SKM-1 treated with dmso at 0.1 percent for 144 hours (cell line): ENCODE results near the gene SLC10A6.
A peak's percentile ranks its signal among the peaks of the same experiment; 100 is the strongest.
"Not testable (repeated sequence)": the region's sequence is repeated elsewhere in the genome, so short reads cannot be mapped to it uniquely, and the experiment has no call there.

Source experiments
- DNase-seq: peaks from one replicate; lab custom pipeline; 2025; ENCODE audit not compliant: unreplicated experiment; lab: John Stamatoyannopoulos, UW

SLC10A6 gene, protein sequence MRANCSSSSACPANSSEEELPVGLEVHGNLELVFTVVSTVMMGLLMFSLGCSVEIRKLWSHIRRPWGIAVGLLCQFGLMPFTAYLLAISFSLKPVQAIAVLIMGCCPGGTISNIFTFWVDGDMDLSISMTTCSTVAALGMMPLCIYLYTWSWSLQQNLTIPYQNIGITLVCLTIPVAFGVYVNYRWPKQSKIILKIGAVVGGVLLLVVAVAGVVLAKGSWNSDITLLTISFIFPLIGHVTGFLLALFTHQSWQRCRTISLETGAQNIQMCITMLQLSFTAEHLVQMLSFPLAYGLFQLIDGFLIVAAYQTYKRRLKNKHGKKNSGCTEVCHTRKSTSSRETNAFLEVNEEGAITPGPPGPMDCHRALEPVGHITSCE

GRCh38 chr4:86848732-86849619 lies at the start of gene SLC10A6:
Gene SLC10A6, minus strand, starts transcription at chr4:86849384. Its CDS starts 269 bp downstream, at chr4:86849115.
- DNase-seq: no peak

DNA sequence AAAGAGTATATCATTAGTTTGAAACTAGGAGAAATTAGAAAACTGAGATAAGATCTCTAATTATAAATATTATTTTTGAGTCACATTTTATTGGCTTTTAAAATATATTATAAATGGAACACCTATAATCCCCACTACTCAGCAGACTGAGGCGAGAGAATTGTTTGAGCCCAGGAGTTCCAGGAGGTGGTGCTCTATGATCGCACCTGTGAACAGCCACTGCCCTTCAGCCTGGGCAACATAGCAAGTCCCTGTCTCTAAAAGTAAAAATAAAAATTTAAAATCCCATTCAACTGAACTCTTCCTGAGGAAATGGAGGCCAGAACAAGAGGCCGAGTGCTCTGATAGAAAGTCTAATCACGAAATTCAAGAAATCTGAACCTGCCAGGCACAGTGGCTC lies 49.4 kb upstream of the SLC10A6 start:
- DNase-seq: no peak

- no peak for DNase-seq
Observed at GRCh38 chr4:86896596-86896995, 47.4 kb upstream of the SLC10A6 start.

DNA sequence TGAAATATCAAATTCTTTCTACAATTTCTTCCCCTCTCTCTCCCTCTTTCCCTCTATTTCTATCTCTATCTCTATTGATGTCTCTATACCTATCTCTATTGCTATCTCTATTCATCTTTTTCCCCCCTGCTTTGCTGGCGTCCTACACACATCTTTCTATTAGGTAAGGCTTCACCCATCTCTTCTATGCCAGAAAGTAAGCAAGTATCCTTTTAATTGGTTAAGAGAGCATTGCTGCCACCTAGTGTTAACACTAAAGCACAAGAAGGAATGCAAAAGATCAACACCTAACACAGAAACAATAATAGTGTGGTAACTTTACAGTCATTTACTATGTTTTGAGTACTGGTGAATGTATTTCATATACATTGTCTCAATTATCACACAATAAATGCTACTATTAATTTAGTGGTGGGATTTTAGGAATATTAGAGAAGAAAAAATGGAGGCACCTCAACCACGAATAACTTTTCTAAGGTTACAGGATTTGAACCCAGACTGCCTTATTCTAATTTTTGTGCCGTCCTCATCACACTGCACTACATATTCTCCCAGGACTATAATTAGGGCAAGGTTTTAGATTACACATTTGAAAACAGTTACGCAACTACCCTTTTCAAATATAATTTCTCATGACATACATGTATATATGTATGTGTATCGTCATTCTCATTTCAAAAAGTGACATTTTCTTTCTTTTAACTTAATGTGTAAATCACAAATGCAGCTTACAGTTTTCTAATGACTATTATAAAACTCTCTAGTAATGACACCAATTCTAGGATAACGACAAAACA lies 46.7 kb upstream of the SLC10A6 start:
- DNase-seq: peak; percentile 81

DNA sequence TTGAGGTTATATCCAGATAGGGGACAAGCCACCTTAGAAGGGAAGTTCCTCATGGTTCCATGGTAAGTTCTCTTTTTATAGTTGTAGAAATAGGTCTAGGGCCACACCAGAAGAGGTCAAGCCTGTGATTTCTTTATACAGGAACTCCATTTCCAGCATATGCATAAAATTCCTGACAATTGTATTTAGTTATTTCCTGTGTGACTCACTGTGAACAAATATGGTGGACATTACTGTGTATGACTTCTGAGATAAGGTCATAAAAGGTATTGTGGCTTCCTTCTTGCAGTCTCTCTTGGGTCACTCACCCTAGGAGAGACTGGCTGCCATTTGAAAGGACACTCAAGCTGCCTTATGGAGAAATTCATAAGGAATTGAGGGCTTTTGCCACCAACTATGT lies 45.3 kb upstream of the SLC10A6 start:
- DNase-seq: peak; percentile 39

GRCh38 chr4:86893136-86893535 lies 44.0 kb upstream of the SLC10A6 start:
- no peak for DNase-seq

DNA sequence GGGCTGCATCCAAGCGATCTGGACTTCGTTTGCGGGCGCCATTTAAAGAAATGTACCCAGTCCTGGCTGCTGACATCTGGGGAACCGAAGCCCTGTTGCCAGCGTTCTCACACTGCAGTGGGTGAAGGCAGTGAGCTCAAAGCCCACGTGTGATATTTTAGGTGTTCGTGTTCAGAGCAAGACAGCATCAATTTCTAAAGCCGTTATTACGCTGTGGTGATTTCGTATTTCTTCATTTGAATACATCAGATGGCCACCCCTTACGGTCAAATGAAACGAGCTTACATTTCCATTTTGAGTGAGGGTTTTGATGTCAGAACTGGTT lies 43.4 kb upstream of the SLC10A6 start:
- no peak for DNase-seq

DNA sequence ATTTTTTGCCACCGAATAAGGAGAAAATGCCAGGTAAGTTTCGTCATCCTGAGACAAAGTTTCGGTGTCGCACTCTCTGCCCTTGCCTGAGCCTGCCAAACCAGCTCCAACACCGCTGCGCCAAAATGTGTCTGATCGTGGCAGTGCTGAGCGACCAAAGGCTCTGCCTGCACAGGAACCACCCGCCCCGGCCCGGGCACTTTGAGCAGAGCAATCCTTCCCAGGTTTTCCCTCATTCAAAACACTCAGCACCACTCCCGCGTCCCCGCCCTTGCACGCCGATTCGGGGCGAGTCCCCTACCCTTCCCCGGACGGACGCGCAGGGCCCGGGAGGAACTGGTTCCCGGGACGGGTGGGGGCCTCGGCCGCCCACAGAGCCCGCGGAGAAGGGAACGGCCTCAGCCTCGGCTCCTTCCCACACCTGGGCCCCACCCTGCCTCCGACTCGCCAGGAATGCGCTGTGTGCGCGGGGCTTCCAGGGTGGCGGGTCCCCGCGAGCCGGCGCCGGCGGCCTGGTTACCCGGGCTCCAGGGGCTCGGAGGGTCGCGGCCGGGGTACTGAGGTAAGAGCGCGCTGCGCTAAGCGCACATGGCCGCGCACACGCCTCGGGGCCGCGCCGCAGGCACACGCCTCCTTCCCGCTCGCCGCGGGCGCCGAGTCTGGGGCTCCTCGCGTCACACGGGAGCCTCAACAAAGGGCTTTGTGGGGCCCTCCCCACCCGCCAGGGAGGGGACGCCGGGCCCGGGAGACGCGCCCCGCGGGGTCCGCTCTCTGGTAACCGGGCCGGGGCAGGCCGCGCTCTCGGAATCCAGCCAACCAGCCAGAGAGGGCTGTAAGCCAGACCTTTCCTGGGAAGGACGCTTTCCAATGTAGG lies 42.8 kb upstream of the SLC10A6 start, which contains the start of gene C4orf36:
C4orf36 (minus strand) TSS at position 661 of the 874 bp plus-strand sequence. CDS start 902 bp downstream, outside the sequence.
- peak; percentile 42 for DNase-seq

DNA sequence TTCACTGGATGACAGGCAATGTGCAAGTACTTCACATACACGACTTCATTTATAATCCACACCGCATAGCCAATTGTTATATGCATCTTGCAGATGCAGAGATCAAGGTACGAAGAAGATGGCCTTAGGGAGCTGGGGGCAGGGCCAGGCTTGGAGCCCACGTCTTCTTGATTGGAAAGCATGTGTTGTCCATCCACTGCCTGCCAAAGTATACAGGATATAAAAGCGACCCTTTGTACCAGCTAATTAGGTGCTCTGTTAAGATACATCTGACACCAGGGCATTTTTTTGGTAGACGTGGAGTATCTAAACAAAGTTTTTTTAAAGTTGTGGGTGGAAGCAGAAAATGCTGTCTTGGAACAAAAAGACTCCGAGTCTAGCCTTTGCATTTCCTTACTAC lies 41.6 kb upstream of the SLC10A6 start:
- DNase-seq: no peak

DNA sequence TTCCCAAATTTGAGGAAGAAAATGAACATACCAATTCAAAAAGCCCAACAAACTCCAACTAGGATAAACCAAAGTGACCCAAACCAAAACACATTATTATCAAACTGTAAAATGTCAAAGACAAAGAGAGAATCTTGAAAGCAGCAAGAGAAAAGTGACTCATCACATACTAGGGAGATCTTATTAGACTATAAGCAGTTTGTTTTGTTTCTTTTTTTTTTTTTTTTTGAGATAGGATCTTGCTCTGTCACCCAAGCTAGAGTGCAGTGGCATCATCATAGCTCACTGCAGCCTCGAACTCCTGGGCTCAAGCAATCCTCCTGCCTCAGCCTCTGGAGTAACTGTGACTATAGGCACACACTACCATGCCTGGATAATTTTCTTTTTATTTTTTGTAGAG lies 30.5 kb upstream of the SLC10A6 start:
- no peak for DNase-seq

DNA sequence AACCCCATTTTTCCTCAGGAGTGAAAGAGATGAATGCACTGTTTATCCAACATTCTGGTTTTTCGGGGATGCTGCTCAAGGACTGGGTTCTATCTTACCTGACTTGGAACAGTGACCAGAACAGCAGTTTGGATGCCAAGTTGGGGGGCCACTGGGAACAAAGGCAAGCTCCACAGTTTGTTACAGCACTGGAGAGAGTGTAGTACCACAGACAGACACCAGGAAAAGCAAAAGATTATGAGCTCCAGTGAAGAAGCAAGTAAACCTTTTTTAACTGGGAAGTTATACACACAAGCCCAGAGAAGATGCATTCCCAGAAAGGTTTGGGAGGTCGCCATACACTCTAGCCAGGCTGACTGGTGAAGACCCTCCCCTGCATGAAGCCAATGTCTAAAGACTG lies 29.5 kb upstream of the SLC10A6 start:
- DNase-seq: no peak

DNA sequence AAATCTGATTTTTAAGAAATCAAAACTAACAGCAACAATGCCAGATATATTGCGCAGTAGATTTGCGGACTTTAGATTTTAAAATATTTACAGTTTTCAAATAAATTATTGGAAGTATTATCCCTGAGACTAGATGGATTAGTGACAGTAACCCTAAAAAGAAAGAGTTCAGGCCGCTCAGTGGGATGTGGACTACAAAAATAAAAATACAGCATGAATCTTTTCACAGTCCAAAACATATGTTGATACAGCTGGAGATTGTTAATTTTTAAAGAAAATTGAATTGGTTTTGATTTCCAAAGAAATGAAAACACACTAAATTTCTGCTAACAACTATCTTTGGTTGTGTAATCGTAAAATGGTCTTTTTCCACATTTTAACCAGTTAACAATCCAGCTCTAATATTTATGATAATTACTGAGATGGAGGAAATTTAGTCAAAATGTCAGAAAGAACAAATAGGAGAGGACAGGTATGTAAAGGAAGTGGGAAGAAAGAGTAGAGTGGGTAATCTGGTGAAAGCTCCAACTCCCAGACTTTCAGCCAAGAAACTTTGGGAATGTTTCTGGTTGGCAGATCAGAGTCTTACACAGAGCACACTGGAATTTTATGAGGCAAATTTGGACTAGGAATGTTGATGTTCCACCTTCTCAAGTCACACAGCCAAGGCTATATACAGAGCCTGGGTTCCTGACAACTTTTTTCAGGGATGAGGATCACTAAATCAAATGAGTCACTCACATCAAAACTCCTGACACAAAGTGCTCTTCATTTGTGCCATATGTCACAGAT lies 27.9 kb upstream of the SLC10A6 start:
- no peak for DNase-seq

- DNase-seq: not testable (repeated sequence)
Observed at GRCh38 chr4:86875436-86875835, 26.3 kb upstream of the SLC10A6 start.

DNA sequence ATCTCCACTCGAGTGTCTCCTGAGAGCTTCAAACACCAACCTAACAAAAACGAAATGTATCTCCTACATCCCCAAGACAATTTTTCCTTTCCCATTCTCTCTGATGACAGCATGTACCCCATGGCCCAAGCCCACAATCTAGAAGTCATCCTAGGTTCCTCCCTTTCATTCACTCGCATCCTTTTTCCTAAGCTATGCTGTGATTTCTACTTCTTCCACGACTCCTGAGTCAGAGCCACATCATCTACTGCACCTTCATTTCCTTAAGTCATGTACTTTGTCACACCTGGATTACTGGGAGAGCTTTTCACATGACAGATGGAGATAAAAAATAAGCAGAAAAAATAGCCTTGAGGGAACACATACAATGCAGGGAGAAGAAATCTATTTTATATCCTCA lies 23.0 kb upstream of the SLC10A6 start:
- DNase-seq: no peak

DNA sequence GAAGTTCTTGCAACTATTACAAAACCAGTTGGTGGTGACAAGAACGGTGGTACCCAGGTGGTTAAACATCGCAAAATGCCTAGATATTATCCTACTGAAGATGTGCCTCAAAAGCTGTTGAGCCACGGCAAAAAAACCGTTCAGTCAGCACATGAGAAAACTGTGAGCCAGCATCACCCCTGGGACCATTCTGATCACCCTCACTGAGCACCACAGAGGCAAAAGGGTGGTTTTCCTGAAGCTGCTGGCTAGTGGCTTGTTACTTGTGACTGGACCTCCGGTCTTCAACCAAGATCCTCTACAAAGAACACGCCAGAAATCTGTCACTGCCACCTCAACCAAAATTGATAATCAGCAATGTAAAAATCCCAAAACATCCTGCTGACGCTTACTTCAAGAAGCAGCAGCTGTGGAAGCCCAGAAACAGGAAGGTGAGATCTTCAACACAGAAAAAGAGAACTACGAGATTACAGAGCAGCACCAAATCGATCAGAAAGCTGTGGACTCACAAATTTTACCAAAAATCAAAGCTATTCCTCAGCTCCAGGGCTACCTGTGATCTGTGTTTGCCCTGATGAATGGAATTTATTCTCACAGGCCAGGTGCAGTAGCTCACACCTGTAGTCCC lies 21.4 kb upstream of the SLC10A6 start:
- no peak for DNase-seq

DNA sequence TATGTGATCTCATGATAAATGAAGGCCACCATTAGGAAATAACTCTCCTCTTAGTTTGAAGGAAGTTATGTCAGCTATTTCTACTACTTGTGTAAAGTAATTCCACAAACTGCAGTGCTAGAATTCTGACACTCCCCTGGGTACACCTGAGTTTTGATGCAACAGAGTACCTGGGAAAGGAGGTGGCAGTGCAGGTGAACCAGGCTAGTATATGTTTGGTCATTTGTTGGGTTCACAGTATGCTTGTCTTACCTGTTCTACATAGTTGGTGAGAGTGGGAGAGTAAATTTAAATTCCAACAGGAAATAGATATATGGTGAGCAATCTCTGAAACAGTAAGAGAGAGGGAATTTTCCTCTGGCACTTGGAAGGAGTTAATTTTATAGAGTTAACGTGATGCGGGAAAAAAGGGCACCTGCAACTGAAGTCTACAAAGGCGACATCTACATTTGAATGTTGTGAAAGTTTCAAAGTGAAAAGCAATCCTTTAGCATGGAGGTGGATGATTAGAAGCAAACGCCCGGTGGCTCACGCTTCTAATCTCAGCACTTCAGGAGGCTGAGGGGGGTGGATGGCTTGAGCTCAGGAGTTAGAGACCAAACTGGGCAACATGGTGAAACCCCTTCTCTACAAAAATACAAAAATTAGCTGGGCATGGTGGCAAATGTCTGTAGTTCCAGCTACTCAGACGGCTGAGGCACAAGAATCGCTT lies 8.3 kb upstream of the SLC10A6 start:
- no peak for DNase-seq

- DNase-seq: no peak
Observed at GRCh38 chr4:86856896-86857295, 7.7 kb upstream of the SLC10A6 start.

GRCh38 chr4:86855572-86855971 lies 6.4 kb upstream of the SLC10A6 start:
- no peak for DNase-seq
